Stimulated activated CD4-positive, alpha-beta T cell treated with anti-CD3 and anti-CD28 coated beads, TNF-alpha, amount 100 ng/mL, for 4 hours (primary cell): ENCODE results near the gene RAC3.

Experiments
- DNase-seq, 3 experiments: peaks; one replicate each; pipeline ENCODE4 v3.0.0-alpha.2; 2020; ENCODE audit warnings: low read depth in 3 of 3

Gene RAC3

DNA sequence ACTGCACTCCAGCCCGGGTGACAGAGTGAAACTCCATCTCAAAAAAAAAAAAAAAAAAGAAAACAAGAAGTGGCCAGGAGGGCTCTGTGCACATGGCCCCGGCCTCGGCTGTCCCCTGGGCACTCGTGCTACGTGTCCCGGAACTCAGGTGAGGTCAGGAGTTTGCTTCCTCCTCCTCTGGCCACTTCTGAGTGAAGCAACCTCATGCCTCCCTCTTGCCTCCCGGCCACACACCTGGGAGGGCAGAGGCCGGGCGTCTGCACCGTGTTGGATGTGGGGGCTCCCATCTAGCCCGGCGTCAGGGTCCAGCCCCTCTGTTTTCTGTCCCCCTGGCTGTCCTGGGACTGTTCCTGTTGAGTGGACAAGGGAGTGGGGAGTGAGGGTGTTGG is 31.9 kb upstream of the RAC3 start:
- DNase-seq: no peak

DNA sequence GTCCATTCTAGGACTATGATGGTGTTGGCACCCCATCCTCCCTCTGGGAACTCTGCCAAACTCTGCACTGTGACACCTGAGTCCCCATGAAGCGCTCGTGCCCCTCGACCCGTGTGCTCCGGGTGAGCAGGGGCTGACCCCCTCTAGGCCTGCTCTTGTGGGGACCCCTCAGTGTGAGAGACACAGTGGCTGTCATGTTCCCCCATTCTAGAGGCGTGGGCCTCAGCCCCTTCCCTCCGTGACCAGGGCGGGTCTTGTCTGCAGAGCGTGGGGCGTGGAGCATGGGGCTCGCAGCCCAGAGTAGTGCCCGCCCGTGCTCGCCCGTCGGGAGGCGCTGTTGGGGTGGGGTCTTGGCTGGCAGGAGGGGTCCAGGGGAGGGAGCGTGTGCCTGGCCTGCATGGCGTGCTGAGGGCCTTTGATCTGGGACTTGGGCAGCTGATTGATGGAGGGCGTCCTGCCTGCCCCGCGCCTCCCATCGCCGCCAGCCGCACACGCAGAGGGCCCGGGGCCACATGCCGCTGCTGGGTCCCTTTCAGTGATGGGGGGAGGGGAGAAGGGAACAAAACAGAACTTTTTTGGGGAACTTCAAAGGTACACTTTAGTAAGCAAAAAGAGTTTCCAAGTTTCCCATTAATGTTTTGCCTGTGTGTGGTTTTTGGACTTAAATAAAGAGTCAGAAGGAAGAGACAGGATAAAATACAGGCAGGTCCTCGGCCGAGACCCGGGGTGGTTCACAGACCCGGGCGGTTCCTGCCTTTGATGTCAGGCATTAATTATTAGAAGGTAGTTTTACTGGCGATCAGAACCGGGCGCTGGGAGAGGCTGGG is 31.3 kb upstream of the RAC3 start:
- no peak for DNase-seq

DNA sequence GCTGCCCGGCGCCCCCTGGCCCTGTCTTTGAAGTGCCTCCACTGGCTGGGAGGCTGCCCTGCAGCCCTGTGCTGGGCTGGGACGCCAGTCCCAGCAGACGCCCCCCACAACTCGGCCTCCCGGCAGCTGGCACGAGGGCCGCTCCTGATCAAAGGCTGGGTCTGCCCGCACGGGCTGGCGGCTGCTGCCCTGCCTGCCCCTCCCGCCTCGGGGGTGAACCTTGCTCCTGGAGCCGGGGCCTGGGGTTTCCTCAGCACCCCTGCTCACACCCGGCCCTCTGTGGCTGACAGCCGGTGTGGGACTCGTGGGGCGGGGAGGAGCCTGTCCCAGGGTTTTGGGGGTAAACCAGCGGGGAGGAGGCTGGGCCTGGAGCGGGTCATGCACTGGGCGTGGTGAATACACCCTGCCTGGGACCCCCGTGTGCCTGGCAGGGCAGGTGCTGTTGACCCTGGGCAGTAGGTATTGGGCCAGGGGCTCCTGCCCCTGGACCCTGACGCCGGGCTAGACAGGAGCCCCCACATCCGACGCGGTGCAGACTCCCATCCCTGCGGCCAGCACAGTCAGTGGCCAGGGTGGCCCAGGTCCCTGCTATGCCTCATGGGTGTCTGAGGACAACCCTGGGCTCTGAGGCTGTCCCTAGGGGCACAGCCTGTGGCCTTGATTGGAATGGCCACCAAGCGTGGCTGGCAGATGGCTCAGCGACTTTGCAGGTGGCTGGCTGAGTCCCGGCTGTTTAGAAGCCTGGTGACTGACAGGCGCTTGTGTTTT is 30.5 kb upstream of the RAC3 start:
- DNase-seq: no peak

DNA sequence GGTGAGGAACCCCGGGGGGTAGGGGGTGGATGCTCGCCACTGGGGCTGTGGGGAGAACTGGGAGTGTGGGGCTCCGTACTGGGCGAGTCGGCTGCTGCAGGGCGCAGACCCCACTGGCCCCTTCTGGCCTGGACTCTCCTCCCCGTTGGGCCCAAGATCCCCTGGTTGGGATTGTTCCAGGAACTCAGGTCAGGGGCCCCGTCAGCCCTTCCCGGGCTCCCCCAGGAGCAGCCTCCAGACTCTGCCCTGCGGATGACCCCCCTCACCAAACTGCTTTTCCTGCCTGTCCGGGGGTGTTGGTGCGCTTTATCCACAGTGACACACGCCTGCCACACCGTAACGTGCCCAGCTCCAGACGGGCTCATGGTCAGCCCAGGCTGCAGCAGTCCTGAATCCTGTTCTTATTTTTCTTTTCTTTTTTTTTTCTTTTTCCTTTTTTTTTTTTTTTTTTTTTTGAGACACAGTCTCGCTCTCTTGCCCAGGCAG is 29.9 kb upstream of the RAC3 start:
- DNase-seq: no peak

DNA sequence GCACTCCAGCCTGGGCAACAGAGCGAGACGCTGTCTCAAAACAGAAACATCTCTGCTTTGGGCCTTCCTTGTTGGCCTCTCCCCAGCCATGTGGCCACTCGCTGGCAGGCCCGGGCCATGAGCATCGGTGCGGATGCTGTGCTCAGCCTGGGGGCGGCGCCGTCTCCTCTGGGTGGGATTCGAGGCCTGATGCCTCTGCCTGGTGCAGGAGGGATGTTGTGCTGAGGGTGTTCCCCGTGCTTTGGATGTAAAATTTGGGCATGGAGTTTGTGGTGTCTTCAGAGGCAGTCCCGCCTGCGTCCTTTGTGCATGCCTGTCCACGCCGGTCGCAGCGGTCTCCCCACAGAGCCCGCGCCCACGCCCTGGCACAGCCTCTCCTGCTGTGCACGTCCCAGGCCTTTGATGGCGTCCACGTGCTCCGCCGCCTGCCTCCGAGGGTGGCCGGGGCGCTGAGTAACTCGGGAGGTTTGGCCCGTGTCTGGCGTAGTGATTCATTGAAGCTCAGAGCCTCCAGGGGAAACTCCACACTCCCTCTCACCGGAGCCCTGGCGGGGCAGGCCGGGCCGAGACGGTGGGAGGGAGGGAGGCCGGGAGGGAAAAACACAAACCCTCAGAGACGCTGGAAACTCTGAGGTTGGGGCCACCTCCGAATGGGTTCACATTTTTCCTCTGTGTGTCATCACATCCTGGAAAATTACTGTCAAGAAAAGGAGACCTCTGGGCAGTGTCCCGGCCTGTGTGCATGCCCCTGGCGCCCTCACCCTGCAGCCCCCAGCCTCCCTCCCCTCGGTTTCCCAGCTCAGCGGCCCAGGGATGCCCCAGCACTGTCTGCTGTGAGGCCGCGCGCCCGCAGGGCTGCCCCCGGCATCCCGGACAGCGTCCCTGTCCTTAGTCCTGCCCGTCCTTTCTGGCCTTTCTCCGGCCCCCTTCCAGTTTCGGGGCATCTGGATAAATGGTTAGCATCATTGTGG is 27.8 kb upstream of the RAC3 start:
- DNase-seq: no peak

DNA sequence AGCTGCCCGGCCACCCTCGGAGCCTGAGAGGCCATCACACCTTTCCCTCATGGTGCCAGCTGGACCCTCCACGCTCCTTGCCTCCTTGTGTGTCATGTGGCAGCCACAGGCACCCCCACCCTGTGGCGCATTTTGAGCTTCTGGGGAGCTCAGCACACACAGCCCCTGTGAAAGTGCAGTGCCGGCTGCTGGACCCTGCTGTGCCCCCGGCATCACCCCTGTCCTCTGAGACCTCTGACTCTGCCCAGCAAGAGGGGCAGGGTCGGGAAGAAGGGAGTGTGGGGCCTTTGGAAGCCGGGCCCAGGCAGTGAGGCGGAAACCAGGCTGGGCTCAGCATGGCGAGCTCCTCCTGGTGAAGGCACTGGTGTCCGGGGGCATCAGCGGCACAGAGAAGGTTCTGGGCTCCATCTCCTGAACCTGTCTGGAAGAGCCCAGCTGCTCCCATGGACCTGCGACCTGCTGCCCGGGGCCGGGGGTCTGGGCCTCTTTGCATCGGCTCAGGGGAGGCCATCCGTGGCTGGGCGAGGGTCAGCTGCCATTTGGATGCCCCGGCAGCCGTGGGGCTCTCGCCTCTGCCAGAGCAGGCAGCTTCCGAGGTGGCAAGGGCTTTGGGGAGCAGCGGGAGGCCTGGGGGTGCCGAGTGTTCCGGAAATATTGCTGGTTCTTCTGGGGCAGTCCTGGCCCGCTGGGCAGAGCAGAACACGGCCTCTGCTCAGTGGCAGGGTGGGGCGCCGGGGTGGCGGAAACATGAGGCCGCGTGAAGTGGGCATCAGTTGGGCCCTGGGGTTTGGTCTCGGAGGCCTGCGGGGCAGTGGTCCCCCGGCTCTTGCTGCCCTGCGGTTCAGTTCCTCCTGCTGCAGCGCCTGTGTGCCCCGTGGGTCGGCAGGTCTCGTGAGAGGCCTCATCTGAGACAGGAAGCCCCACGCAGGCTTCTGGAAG is 26.7 kb upstream of the RAC3 start:
- DNase-seq: no peak

DNA sequence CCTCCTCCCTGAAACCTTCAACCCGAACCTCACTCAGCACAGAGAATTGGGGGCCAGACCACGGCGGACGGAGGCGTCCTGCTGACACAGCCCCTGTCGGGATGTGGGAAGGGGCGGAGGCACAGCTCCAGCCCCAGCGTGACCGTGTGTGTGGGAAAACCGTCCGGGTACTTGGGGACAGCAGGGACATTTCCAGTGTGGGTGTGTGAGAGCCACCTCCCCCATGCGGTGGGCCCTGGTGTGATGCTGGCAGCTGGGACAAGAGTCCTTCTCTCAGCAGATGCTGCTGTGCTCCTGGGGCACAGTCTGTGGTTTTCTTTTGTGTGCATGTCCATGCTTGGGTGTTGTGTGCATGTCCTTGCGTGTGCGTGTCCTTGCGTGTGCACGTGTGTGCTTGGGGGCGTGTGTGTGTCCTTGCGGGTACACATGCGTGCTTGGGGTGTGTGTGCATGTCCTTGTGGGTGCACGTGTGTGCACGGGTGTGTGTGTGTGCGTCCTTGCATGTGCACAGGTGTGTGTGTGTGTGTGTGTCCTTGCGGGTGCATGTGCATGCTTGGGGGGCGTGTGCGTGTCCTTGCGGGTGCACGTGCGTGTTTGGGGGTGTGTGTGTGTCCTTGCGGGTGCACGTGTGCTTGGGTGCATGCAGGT is 25.7 kb upstream of the RAC3 start:
- no peak for DNase-seq

DNA sequence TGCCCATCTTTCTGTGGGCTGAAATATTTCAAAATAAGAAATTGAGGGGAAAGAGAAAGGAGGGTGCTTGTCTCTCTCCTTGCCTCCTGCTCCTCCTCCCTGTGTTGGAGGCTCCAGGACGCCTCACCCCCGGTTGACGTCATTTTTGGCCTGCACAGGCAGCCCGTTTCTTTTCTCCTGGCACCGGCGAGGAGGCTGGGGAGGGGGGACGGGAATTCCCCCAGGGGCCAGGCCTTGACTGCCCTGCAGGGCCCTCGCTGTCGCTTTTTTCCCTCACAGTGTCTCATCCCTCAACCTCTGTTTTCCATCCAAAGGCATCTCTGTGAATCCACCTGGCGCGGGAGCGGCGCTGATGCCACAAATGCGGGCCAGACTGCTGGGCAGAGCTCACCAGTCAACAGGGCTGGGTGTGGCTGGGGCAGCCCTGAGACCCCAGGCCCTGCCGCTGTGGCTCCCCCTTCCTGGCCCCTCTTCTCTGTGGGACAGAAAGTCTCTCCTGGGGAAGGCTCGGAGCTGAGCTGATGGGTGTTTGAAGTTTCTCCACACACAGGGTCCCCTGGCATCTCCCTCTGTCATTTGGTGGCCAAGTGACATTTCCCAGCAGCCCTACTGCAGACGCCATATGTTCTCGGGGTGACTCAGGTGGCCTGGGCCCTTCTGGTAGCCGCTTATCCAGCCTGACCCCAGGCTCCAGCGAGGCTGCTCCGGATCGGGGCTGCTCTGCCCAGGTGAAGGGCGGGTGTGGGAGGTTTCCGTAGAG is 24.8 kb upstream of the RAC3 start:
- DNase-seq: no peak

DNA sequence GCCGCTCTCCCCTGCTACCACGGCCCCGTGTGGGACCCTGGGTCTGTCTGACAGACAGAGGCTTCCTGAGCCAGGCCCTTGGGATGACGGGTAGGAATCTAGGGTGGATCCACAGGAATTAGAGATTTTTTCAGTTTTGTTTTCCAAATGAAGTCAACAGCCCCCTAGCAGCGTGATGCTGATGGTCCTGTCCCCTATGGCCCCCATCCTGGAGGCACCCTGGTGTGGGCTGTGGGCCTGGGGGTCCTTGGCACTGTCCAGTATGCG is 24.3 kb upstream of the RAC3 start:
- DNase-seq: no peak

DNA sequence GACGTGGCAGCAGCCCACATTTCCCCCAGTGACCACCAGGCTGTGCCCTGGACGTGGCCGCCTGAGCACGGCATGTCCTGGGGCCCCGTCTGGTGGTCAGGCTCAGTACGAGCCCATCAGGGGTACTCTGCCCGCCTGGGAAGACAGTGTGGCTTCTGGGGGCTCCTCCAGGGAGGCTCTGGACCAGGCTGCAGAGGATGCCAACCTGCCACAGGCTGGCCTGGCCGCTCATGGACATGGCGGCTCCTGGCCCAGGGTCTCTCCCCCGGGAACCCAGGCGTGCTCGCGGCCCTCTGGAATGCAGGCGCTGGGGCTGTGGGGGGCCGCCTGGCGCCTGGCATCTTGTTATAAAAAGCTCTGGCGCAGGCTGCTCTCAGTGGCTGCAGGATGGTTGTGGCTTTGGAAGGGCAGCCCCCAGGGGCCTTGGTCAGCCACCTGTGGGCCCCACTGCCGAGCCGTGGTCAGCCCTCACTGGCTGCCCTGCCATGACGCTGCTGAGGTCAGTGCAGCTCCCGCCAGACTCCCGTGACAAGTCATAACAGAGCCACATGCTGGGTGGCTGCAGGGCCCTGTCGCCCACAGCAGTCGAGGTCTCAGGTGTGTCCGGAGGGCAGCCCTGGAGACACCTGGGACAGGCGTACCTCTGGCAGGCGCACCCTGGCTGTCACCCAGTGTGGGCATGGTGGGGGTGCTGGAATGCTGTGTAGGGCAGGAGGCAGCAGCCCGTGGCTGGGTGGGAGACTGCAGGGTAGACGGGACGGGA is 23.8 kb upstream of the RAC3 start:
- no peak for DNase-seq

DNA sequence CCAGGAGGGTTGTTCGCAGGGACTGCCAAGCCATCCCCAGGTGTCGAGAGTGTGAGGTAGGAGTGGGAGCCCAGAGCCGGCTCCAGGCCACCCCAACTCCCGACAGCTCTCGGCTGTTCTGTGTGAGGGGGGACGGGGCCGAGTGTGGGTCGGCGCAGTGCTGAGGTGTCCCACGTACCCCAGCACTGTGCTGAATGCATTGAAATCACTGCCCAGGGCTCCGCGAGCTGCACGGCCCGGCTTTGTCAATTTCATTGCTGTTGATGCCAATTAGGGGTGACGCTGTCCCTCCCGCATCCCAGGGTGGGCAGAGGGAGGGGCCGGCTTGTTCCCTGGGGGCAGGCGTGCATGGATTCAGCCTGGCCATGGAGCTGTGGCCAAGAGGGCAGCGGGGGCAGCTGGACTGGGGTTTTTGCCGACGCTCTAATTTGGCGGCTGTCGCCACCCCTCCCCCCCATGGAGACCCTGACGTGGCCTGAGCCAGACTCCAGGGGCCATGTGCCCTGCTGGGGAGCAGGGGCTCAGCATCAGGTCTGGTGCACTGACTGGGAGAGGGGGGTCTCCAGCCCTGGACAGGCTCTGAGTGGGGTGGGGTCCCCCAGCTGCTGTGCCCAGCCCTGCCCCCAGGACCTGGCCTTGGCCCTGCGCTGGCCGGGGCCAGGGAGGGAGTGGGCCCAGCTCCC is 23.1 kb upstream of the RAC3 start:
- DNase-seq: no peak

DNA sequence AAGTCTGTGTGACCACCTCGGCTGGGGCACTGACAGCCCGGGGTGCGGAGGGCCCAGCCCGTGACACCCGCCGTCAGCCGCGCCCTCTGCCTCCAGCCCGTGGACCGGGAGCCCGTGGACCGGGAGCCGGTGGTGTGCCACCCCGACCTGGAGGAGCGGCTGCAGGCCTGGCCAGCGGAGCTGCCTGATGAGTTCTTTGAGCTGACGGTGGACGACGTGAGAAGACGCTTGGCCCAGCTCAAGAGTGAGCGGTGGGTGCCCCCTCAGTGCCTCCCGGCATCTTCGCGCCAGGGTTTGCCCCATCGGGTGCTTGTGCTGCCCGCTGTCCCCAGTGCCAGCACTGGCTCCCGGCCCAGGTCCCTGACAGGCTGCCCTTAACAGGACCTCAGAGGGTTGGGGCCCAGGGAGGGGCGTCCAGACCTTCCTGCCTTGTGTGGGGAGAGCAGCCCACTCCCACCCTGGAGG is 22.5 kb upstream of the RAC3 start:
- no peak for DNase-seq

DNA sequence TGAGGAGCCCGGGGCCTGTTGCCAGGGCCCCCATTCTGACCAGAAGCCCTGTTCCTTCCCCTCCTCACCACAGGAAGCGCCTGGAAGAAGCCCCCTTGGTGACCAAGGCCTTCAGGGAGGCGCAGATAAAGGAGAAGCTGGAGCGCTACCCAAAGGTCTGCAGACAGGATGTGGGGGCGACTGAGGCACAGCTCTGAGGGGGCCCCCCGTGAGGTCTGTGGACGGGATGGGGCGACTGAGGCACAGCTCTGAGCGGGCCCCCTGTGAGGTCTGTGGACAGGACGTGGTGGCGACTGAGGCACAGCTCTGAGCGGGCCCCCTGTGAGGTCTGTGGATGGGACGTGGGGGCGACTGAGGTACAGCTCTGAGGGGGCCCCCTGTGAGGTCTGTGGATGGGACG is 22.1 kb upstream of the RAC3 start:
- no peak for DNase-seq

DNA sequence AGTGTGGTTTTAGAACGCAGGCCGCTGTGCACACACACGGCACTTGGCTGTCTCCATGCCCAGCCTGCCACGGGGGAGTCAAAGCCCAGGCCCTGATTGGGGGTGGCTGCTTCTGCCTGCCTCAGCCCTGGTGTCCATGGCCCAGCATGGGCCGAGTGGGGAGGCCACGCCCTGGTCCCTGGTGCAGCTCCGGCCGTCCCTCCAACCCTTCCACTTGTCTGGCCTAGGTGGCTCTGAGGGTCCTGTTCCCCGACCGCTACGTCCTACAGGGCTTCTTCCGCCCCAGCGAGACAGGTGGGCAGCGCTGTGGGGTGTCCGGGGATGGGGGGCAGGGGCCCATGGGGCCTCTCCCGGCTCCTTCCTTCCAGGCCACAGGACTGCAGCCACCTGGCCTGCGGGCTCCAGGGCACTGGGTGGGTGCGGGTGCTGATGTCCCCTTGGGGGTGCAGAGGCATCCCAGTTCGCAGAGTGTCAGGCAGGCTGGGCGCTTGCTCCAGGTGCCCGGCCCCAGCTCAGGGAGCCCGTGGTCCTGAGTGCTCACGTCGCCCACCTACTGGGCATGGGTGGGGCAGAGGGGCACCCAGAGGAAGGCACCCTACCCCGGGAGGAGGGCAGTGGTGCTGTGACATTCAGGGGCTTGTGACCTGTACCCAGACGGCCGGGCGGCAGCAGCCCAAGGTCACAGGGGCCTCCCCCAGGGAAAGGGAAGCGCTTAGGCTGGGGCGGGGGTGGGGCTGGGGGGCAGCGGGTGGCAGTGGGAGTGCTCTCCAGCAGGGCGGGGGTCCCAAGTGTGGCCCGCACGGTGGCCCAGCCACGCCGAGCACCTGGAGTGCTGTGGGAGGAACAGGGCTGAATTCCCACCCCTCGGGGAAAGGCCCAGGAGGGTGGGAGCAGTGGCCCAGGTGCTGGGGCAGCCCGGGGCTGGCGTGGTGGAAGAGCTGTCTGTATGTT is 20.6 kb upstream of the RAC3 start:
- DNase-seq: no peak

DNA sequence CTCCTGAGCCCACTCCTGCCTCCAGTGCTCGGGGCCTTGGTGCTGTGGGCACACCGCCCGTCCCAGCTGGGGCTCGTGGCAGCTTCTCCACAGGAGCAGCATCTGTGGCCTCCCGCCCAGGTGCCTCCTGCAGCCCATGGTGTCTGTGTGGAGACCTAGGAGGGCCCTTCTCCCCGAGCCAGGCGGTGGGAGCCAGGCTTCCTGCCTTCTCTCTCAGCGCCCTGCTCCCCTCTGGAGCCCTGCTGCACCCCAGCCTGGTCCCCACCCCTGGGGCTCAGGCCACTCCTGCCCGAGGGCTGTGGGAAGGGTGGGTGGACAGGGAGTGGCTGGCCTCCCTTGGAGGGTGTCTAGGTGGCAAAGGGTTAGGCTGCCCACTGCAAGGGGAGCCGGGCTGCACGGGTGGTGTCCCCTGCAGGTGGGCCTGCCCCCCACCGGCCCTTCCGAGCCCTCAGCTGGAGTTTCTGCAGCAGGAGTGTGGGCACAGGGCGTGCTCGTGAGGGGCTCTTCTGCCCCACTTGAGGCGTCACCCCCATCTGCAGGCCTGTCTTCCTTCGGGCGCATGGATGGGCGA is 19.8 kb upstream of the RAC3 start:
- no peak for DNase-seq

DNA sequence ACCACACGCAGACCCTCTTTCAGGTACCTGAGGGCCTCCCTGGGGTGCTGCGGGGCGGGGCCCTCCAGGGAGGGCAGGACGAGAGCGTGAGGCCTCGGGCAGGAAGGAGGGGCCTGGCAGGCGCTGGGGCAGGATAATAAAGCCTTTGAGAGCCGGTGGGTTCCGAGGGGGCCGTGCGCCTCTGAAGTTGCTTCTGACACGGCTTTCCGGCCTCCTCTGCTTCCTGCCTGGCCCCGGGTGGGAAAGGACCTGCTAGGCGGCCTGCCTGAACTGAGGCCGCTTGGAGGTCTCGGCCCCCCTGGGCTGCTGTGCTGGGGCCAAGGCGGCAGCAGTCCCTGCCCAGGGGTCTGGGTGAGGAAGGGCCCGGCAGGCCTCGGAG is 19.2 kb upstream of the RAC3 start:
- DNase-seq: no peak
